NB4 (cell line): ENCODE measurements around the gene ADGRG7.

Experiments
- MYC ChIP-seq: IDR thresholded peaks from 2 replicates; pipeline ENCODE4 v1.6.1; 2011; ENCODE audit warnings: low read depth, low read length
- POLR2A ChIP-seq: IDR thresholded peaks from 2 replicates; pipeline ENCODE4 v1.6.1; 2011; ENCODE audit warnings: mild to moderate bottlenecking; ENCODE audit not compliant: insufficient read length; ENCODE audit errors: extremely low read depth
- TF ChIP-seq, protein P1 (sequence below): IDR thresholded peaks from one replicate; pipeline ENCODE4 v1.5.1; 2012; ENCODE audit warnings: low read depth, low read length
- TF ChIP-seq, protein P2 (sequence below): IDR thresholded peaks from 2 replicates; pipeline ENCODE4 v1.6.1; 2011; ENCODE audit warnings: low read depth, low read length

DNA sequence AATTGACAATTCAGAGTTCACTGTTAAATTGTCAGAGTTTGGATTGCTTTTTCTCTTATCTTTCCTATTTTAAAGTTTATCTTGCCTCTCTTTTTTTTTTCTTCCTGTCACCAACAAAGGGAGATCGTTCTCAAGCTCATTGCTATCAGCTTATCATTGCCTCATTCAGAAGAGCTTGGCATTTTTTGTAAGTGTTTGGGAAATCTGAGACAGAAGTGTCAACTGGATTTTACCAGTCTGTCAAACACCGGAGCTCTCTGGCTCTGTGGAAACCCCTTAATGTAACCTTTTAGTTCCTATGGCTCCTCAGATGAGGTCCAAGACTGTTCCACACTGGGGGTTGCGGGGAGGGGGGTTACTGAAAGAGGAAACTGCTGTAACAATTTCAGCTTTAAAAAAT lies 89.3 kb downstream of the ADGRG7 start:
- TF ChIP-seq, protein P1, sequence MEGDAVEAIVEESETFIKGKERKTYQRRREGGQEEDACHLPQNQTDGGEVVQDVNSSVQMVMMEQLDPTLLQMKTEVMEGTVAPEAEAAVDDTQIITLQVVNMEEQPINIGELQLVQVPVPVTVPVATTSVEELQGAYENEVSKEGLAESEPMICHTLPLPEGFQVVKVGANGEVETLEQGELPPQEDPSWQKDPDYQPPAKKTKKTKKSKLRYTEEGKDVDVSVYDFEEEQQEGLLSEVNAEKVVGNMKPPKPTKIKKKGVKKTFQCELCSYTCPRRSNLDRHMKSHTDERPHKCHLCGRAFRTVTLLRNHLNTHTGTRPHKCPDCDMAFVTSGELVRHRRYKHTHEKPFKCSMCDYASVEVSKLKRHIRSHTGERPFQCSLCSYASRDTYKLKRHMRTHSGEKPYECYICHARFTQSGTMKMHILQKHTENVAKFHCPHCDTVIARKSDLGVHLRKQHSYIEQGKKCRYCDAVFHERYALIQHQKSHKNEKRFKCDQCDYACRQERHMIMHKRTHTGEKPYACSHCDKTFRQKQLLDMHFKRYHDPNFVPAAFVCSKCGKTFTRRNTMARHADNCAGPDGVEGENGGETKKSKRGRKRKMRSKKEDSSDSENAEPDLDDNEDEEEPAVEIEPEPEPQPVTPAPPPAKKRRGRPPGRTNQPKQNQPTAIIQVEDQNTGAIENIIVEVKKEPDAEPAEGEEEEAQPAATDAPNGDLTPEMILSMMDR, result no peak
- no peak for TF ChIP-seq POLR2A
- TF ChIP-seq, protein P2, sequence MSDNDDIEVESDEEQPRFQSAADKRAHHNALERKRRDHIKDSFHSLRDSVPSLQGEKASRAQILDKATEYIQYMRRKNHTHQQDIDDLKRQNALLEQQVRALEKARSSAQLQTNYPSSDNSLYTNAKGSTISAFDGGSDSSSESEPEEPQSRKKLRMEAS, result no peak
- no peak for TF ChIP-seq MYC
